A673 (cell line): Measurements from ENCODE around the gene F2RL2. TPM values are rescaled to one million over a fixed set of nuclear protein-coding genes. Genes with fewer than 3 reads are reported as not detected.

Source experiments
- BruUV-seq: library from RNA; stranded (reverse); fragments of 400-500 nt; replicated peaks from 2 replicates; lab custom pipeline; 2021; lab: Mats Ljungman, UMichigan
- CTCF ChIA-PET: fragments of 300-600 bp; sonication (Branson Sonifier 250); formaldehyde crosslinking; loops from one replicate; lab custom pipeline; 2022; ENCODE audit warnings: antibody characterized with exemption; lab: Charles Lee
- POLR2A ChIA-PET: fragments of 300-600 bp; sonication (Branson Sonifier 250); formaldehyde crosslinking; loops from one replicate; lab custom pipeline; 2022; ENCODE audit warnings: antibody characterized with exemption; ENCODE audit not compliant: low non-redundant PET; lab: Charles Lee
- DNase-seq: peaks from one replicate; pipeline ENCODE4 v3.0.0-alpha.2; 2015; ENCODE audit warnings: low spot score
- H3K27ac ChIP-seq: fragments of 200-600 bp; sonication (generic); 2 replicates; pipeline ENCODE4 v1.5.1; 2016; ENCODE audit warnings: mixed run types, low read depth, mild to moderate bottlenecking, mixed read lengths, antibody characterized with exemption, low read length; ENCODE audit not compliant: poor library complexity, severe bottlenecking
- H3K27me3 ChIP-seq: fragments of 200-600 bp; sonication (generic); replicated peaks from 2 replicates; pipeline ENCODE4 v1.6.1; 2017; ENCODE audit warnings: mixed run types, low read depth, mild to moderate bottlenecking, mixed read lengths, antibody characterized with exemption, low read length; ENCODE audit not compliant: insufficient read depth, poor library complexity
- H3K36me3 ChIP-seq: fragments of 200-600 bp; sonication (generic); 2 replicates; pipeline ENCODE4 v1.6.1; 2016; ENCODE audit warnings: mixed run types, mild to moderate bottlenecking, mixed read lengths, antibody characterized with exemption, low read length; ENCODE audit not compliant: insufficient read depth, poor library complexity, severe bottlenecking
- H3K4me1 ChIP-seq: fragments of 200-600 bp; sonication (generic); 2 replicates; pipeline ENCODE4 v1.6.1; 2017; ENCODE audit warnings: mixed run types, mild to moderate bottlenecking, mixed read lengths, antibody characterized with exemption, low read length; ENCODE audit not compliant: insufficient read depth, poor library complexity, severe bottlenecking
- H3K4me3 ChIP-seq: fragments of 200-600 bp; sonication (generic); 2 replicates; pipeline ENCODE4 v1.5.1; 2016; ENCODE audit warnings: low read depth, mixed run types, mild to moderate bottlenecking, mixed read lengths, low read length; ENCODE audit not compliant: poor library complexity, severe bottlenecking
- H3K9me3 ChIP-seq: fragments of 200-600 bp; sonication (generic); 2 replicates; pipeline ENCODE4 v1.6.1; 2016; ENCODE audit warnings: mixed run types, low read depth, mild to moderate bottlenecking, mixed read lengths, antibody characterized with exemption, low read length; ENCODE audit not compliant: poor library complexity, severe bottlenecking
- CTCF ChIP-seq: fragments of 300-800, 200-600 bp; sonication (generic); conservative IDR thresholded peaks from 2 replicates; pipeline ENCODE4 v1.5.1; 2017; ENCODE audit warnings: low read depth, mild to moderate bottlenecking, antibody characterized with exemption, low read length, moderate library complexity, mixed read lengths
- EZH2 ChIP-seq: fragments of 200-600 bp; sonication (generic); IDR thresholded peaks from 2 replicates; pipeline ENCODE4 v1.6.1; 2017; ENCODE audit warnings: borderline replicate concordance, low read depth, mild to moderate bottlenecking, mixed read lengths, antibody characterized with exemption, low read length; ENCODE audit not compliant: poor library complexity, severe bottlenecking
- intact Hi-C: fragments of 100-400 bp; cut with micrococcal nuclease; formaldehyde crosslinking; loops from one replicate; pipeline ENCODE4 v1.10.0; 2022; ENCODE audit not compliant: unreplicated experiment
- total RNA-seq: library from RNA; stranded (reverse); gene quantifications from 2 replicates; pipeline ENCODE4 v1.2.3, GENCODE V29; 2021

The F2RL2 gene
- total RNA-seq, 1 experiment from 2014 or later: 14.4 TPM

- intact Hi-C loops: no loop called here
- DNase-seq: no peak
- no peaks in the 10 kb centered on the region for H3K27me3 ChIP-seq
- H3K36me3 ChIP-seq: no peaks in the 10 kb centered on the region
- H3K27ac ChIP-seq: no peak overlapping the region
- no peak overlapping the region for H3K4me3 ChIP-seq
- no peaks in the 10 kb centered on the region for H3K9me3 ChIP-seq
- no peak for TF ChIP-seq EZH2
- no peak for TF ChIP-seq CTCF
- peaks cover 8% of the 10 kb centered on the region for H3K4me1 ChIP-seq
- POLR2A ChIA-PET: no interaction called here
- CTCF ChIA-PET: interaction anchor here (1.0 kb wide), 1 partner anchor 179 kb away, joined by 3 read pairs; no protein-coding TSS in a partner anchor
- BruUV-seq: no TSS peak
Observed at GRCh38 chr5:76595755-76596481, 27.3 kb downstream of the F2RL2 start.

DNA sequence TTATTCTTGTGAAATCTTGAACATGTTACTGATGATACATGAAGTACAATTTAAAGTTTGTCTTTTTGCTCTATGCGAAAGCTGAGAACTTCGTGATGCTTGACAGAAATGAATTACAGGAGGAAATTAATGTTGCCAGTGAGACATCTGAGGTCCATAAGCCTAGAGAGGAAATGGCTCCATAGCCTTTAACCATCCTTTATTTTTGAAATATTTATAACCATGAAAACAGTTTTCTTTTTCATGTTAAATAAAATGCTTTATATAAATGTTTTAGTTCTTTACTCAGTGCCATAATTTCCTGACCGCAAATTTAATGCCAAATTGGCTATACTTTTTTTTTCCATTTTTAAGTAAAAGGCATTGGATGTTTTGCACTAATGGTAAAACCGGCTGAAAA, 29.1 kb downstream of the F2RL2 start:
- H3K27ac ChIP-seq: no peak overlapping the region
- CTCF ChIA-PET: no interaction called here
- no TSS peak for BruUV-seq
- H3K9me3 ChIP-seq: no peaks in the 10 kb centered on the region
- no peak overlapping the region for H3K4me3 ChIP-seq
- no peaks in the 10 kb centered on the region for H3K36me3 ChIP-seq
- TF ChIP-seq EZH2 (no peak), CTCF (no peak)
- H3K27me3 ChIP-seq: no peaks in the 10 kb centered on the region
- peaks cover 6% of the 10 kb centered on the region for H3K4me1 ChIP-seq
- peak; percentile 14 for DNase-seq
- intact Hi-C loops: no loop called here
- POLR2A ChIA-PET: no interaction called here

DNA sequence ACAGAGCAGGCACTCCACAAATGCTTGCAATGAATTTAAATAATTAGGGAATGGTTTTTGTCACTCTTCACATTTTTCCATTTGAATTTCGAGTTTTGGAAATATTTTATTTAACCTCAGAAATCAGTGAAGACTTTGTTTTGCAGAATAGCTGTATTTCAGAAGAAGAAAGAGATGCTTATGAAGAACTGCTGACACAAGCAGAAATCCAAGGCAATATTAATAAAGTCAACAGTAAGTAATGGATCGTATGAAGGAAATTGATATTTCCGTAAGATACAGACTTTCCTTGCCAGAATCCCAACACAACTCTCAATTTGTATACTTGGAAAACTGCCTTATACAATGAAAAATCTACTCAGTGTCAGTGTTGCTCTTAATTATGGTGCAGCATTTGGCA, 30.5 kb downstream of the F2RL2 start:
- Histone ChIP-seq H3K4me1 (peaks cover 6% of the 10 kb centered on the region), H3K27ac (no peak overlapping the region), H3K4me3 (no peak overlapping the region), H3K27me3 (no peaks in the 10 kb centered on the region), H3K9me3 (no peaks in the 10 kb centered on the region), H3K36me3 (no peaks in the 10 kb centered on the region)
- TF ChIP-seq EZH2 (no peak), CTCF (no peak)
- no peak for DNase-seq
- BruUV-seq: no TSS peak
- intact Hi-C loops: no loop called here
- ChIA-PET CTCF (no interaction called here), POLR2A (no interaction called here)
